AG09309 (cell line): Measurements from ENCODE around the gene ADH1C.
"Not testable (repeated sequence)": the region's sequence is repeated elsewhere in the genome, so short reads cannot be mapped to it uniquely, and the experiment has no call there.

ENCODE experiments used
- DNase-seq: peaks from one replicate; pipeline ENCODE4 v3.0.0-alpha.2; 2010; ENCODE audit warnings: low read depth
- H3K4me3 ChIP-seq: 2 replicates; pipeline ENCODE4 v1.5.1; 2011; ENCODE audit warnings: mild to moderate bottlenecking, low read depth, low read length, moderate library complexity; ENCODE audit not compliant: control insufficient read depth
- TF ChIP-seq, protein P1 (sequence below): IDR thresholded peaks from 2 replicates; pipeline ENCODE4 v1.5.1; 2011; ENCODE audit warnings: mild to moderate bottlenecking, low read depth, low read length, inconsistent platforms; ENCODE audit not compliant: insufficient read depth, control insufficient read depth; ENCODE audit errors: missing control alignments

ADH1C gene

DNA sequence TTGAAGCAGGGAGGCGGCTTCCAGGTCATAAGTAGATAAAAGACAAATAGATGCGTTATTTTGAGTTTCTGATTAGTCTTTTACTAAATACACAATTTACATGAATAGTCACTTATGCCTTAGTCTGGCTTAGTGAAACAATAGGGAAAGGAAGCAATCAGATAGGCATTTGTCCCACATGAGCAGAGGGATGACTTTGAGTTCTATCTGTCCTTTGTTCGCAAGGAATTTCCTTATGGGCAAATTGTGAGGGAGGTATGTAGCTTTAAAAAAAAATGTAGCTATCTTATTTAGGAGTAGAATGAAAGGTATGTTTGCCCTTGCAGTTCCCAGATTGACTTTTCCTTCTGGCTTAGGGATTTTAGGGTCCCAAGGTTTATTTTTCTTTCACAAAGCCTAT lies 26.3 kb upstream of the ADH1C start:
- DNase-seq, result no peak
- TF ChIP-seq, protein P1, sequence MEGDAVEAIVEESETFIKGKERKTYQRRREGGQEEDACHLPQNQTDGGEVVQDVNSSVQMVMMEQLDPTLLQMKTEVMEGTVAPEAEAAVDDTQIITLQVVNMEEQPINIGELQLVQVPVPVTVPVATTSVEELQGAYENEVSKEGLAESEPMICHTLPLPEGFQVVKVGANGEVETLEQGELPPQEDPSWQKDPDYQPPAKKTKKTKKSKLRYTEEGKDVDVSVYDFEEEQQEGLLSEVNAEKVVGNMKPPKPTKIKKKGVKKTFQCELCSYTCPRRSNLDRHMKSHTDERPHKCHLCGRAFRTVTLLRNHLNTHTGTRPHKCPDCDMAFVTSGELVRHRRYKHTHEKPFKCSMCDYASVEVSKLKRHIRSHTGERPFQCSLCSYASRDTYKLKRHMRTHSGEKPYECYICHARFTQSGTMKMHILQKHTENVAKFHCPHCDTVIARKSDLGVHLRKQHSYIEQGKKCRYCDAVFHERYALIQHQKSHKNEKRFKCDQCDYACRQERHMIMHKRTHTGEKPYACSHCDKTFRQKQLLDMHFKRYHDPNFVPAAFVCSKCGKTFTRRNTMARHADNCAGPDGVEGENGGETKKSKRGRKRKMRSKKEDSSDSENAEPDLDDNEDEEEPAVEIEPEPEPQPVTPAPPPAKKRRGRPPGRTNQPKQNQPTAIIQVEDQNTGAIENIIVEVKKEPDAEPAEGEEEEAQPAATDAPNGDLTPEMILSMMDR, result no peak
- H3K4me3 ChIP-seq, result no peak overlapping the region

DNA sequence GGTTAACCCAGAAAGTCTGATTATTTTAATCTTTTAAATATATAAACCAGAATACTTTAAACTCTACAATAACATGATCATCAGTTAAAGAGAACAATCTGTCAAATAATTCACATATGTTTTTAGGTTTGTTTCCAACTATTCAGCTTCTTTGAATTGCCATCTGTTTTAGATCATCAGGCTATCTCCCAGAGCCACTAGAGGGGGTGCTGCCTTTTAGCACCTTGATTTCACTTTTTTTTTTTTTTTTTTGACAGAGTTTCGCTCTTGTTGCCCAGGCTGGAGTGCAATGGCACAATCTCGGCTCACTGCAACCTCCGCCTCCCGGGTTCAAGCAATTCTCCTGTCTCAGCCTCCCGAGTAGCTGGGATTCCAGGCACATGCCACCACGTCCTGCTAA lies 24.8 kb upstream of the ADH1C start:
- TF ChIP-seq, protein P1, result peak; percentile 64
- not testable (repeated sequence) for H3K4me3 ChIP-seq, DNase-seq

DNA sequence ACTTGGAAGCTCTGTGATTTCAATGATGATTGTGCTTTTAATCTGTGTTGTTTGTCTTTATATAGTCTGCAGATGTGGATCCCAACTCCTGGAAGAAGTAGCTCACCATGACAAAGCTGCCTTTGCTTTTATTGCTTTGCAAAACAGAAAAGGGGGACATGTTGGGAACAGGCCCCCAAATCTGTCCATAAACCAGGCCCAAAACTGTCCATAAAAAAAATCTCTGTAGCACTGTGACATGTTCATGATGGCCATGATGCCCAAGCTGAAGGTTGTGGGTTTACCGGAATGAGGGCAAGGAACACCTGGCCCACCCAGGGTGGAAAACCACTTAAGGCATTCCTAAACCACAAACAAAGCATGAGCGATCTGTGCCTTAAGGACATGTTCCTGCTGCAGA lies 19.9 kb upstream of the ADH1C start:
- H3K4me3 ChIP-seq, DNase-seq: not testable (repeated sequence)

DNA sequence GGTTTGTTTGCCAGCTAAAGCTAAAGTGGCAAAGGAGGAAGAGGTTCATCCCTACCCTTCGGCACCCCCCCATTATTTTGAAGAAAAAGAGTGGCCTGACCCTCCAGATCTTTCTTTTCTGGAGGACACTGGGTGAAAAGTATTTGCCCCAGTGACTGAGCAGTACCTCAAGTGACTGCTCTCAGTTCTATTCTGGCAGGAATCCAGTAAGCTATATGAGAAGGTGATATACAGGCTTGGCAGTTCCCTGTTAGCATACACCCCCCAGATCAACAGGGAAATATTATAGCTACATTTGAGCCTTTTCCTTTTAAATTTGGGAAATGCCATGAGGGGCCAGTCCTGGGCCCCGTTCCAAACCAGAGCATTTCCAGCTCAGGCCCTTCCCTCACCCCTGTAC lies 15.3 kb upstream of the ADH1C start:
- not testable (repeated sequence) for H3K4me3 ChIP-seq, DNase-seq

DNA sequence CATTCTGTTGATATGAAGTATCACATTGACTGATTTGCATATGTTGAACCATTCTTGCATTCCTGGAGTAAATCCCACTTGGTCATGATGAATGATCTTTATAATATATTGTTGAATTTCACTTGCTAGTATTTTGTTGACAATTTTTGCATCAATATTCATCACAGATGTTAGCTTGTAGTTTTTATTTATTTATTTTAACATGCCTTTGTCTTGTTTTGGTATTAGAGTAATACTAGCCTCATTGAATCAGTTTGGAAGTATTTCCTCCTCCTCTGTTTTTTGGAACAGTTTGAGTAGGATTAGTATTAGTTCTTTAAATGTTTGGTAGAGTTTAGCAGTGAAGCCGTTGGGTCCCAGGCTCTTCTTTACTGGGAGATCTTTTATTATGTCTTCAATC lies 13.9 kb upstream of the ADH1C start:
- H3K4me3 ChIP-seq, result no peak overlapping the region
- no peak for DNase-seq
- TF ChIP-seq, protein P1, result no peak

DNA sequence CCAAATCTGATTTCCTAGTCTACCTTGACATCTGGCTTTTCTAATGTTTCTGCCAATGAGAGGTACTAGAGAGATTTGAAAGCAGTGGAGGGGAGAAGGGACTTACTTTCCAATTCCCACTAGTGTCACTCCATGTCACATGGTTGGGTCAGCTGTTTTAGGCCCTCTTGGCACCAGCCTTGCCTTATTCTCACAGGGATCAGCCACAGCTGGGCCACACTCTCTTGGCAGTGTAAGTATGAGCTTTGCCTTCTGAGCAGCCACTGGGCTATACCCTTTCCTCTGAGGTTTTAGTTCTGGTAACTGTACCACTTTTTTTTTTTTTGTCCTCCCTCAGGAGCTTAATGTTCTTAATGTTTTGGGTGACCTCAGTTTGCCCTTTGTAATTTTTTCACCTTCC lies 10.2 kb upstream of the ADH1C start:
- TF ChIP-seq, protein P1, result no peak
- no peak for DNase-seq

DNA sequence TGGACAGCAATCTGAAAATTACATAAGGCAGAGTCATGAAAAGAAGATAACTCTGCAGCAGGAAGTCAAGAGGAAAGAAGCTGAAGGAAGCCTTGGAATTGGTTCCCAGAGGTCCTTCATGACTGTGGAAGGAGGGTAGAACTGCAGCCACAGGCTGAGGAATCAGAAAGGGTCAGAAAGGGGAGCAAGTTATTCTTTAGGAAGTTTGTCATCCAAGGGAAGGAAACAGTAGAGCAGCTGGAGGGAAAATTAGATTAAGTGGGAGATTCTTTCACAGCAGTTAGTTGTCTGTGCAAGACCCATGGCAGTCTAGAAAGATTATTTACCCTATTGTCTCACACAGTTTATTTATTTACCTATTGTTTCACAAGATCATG lies 9.3 kb upstream of the ADH1C start:
- TF ChIP-seq, protein P1, result no peak
- DNase-seq, result no peak
- no peak overlapping the region for H3K4me3 ChIP-seq

More for the DNA sequence above, 10.2 kb upstream of the ADH1C start:
- H3K4me3 ChIP-seq, result no peak overlapping the region

DNA sequence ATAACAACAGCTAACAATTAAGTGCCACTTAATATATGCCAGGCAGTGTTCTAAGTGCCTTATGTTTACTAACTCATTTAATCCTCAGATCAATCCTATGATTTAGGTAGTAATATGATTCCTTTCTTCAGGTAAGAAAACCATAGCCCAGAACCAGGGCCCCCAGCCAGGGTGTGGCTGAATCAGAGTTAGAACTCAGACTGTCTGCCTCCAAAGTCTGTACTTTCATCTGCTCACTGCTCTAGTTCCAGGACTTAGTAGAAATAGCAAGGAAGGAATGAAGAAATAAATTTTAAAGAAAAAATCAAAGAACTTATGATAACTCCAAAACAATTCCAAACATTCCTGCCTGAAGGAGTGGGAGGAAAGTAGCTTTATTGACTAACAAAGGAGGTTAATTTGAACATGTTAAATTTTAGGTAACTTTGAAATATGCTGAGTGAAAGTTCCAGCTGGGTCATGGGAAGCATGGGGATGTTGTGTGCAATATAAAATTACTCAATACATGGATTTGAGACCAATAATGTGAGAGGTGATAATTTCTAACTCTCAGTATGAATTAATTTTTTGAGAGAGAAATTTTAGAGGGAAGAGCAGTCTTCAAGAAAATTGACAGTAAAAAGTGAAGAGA lies 8.8 kb upstream of the ADH1C start:
- no peak overlapping the region for H3K4me3 ChIP-seq

More for the DNA sequence above, 8.8 kb upstream of the ADH1C start:
- DNase-seq, result no peak
- TF ChIP-seq, protein P1, result no peak
